ENCODE measurements around the gene QTRT2. TPM values are rescaled to one million over a fixed set of nuclear protein-coding genes. Genes with fewer than 3 reads are reported as not detected.

The QTRT2 gene
- total and polyA plus RNA-seq, 2 donors (not counting 1 experiment from before 2014, with no cell fraction given), result 8.8 to 13.5 TPM

GRCh38 chr3:114089675-114090074, 33.1 kb downstream of the QTRT2 start:
- Histone ChIP-seq H3K9me3 (ENCODE audit: control insufficient read depth, insufficient read depth, low read depth, low read length) (no peaks in the 10 kb centered on the region), H4K20me1 (ENCODE audit: control insufficient read depth, extremely low read depth, insufficient read depth, low read length) (no peaks in the 10 kb centered on the region), H3K27me3 (ENCODE audit: control insufficient read depth, insufficient read depth, low read length) (no peaks in the 10 kb centered on the region), H3K4me3 (replicated peaks in 1 of 4; ENCODE audit: control extremely low read depth in 1 of 4, insufficient read depth in 1 of 4, low read depth in 3 of 4, low read length in 4 of 4) (no peak overlapping the region), H3K79me2 (ENCODE audit: control insufficient read depth, insufficient read depth, low read length) (no peaks in the 10 kb centered on the region), H3K4me1 (ENCODE audit: control insufficient read depth, extremely low read depth, insufficient read depth, low read length) (no peaks in the 10 kb centered on the region), H3K4me2 (ENCODE audit: extremely low read depth, insufficient read depth, low read length) (no peak overlapping the region), H3K27ac (ENCODE audit: insufficient read depth, low read length) (no peak overlapping the region), H3K36me3 (ENCODE audit: control insufficient read depth, insufficient read depth, low read length) (peaks cover 2% of the 10 kb centered on the region), H3K9ac (ENCODE audit: insufficient read depth, low read length) (no peak overlapping the region), H2AFZ (ENCODE audit: low read length) (no peak overlapping the region)
- TF ChIP-seq CTCF (conservative IDR thresholded peaks at IDR 0.05 in 1 of 2, IDR thresholded peaks at IDR 0.05 in 1 of 2; ENCODE audit: low read depth in 1 of 2, low read length in 2 of 2), result no peak
- TF ChIP-seq EZH2 (IDR thresholded peaks at IDR 0.05; ENCODE audit: low read length, missing control alignments), result no peak
- DNase-seq (ENCODE audit: low read depth in 2 of 2), result no peak

- H3K36me3 ChIP-seq (ENCODE audit: control insufficient read depth, insufficient read depth, low read length), result no peaks in the 10 kb centered on the region
- no peak for TF ChIP-seq EZH2 (IDR thresholded peaks at IDR 0.05; ENCODE audit: low read length, missing control alignments)
- no peaks in the 10 kb centered on the region for H3K79me2 ChIP-seq (ENCODE audit: control insufficient read depth, insufficient read depth, low read length)
- H3K27ac ChIP-seq (ENCODE audit: insufficient read depth, low read length), result no peak overlapping the region
- H3K4me2 ChIP-seq (ENCODE audit: extremely low read depth, insufficient read depth, low read length), result peak overlapping the region; percentile 40
- H4K20me1 ChIP-seq (ENCODE audit: control insufficient read depth, extremely low read depth, insufficient read depth, low read length), result no peaks in the 10 kb centered on the region
- no peaks in the 10 kb centered on the region for H3K4me1 ChIP-seq (ENCODE audit: control insufficient read depth, extremely low read depth, insufficient read depth, low read length)
- peak in 1 of 2 donors; percentile 67 for DNase-seq (ENCODE audit: low read depth in 2 of 2)
- peak overlapping the region; percentile 73 for H2AFZ ChIP-seq (ENCODE audit: low read length)
- H3K4me3 ChIP-seq (replicated peaks in 1 of 4; ENCODE audit: control extremely low read depth in 1 of 4, insufficient read depth in 1 of 4, low read depth in 3 of 4, low read length in 4 of 4), result no peak overlapping the region
- H3K9me3 ChIP-seq (ENCODE audit: control insufficient read depth, insufficient read depth, low read depth, low read length), result no peaks in the 10 kb centered on the region
- no peaks in the 10 kb centered on the region for H3K27me3 ChIP-seq (ENCODE audit: control insufficient read depth, insufficient read depth, low read length)
- H3K9ac ChIP-seq (ENCODE audit: insufficient read depth, low read length), result no peak overlapping the region
Observed at GRCh38 chr3:114092151-114093015, 35.8 kb downstream of the QTRT2 start.

- H3K36me3 ChIP-seq (ENCODE audit: control insufficient read depth, insufficient read depth, low read length), result no peaks in the 10 kb centered on the region
- no peak overlapping the region for H3K27ac ChIP-seq (ENCODE audit: insufficient read depth, low read length)
- no peaks in the 10 kb centered on the region for H3K9me3 ChIP-seq (ENCODE audit: control insufficient read depth, insufficient read depth, low read depth, low read length)
- no peaks in the 10 kb centered on the region for H4K20me1 ChIP-seq (ENCODE audit: control insufficient read depth, extremely low read depth, insufficient read depth, low read length)
- H2AFZ ChIP-seq (ENCODE audit: low read length), result peak overlapping the region; percentile 73
- DNase-seq (ENCODE audit: low read depth in 2 of 2), result peak in 1 of 2 donors; percentile 27
- H3K4me3 ChIP-seq (replicated peaks in 1 of 4; ENCODE audit: control extremely low read depth in 1 of 4, insufficient read depth in 1 of 4, low read depth in 3 of 4, low read length in 4 of 4), result no peak overlapping the region
- H3K79me2 ChIP-seq (ENCODE audit: control insufficient read depth, insufficient read depth, low read length), result no peaks in the 10 kb centered on the region
- no peaks in the 10 kb centered on the region for H3K4me1 ChIP-seq (ENCODE audit: control insufficient read depth, extremely low read depth, insufficient read depth, low read length)
- H3K9ac ChIP-seq (ENCODE audit: insufficient read depth, low read length), result no peak overlapping the region
- H3K27me3 ChIP-seq (ENCODE audit: control insufficient read depth, insufficient read depth, low read length), result no peaks in the 10 kb centered on the region
- no peak for TF ChIP-seq EZH2 (IDR thresholded peaks at IDR 0.05; ENCODE audit: low read length, missing control alignments)
- peak overlapping the region; percentile 40 for H3K4me2 ChIP-seq (ENCODE audit: extremely low read depth, insufficient read depth, low read length)
Observed at GRCh38 chr3:114093016-114093380, 36.5 kb downstream of the QTRT2 start.

- H3K9ac ChIP-seq (ENCODE audit: insufficient read depth, low read length), result no peak overlapping the region
- TF ChIP-seq EZH2 (IDR thresholded peaks at IDR 0.05; ENCODE audit: low read length, missing control alignments) (no peak), CTCF (conservative IDR thresholded peaks at IDR 0.05 in 1 of 2, IDR thresholded peaks at IDR 0.05 in 1 of 2; ENCODE audit: low read depth in 1 of 2, low read length in 2 of 2) (no peak)
- no peaks in the 10 kb centered on the region for H3K79me2 ChIP-seq (ENCODE audit: control insufficient read depth, insufficient read depth, low read length)
- H3K9me3 ChIP-seq (ENCODE audit: control insufficient read depth, insufficient read depth, low read depth, low read length), result no peaks in the 10 kb centered on the region
- H3K27ac ChIP-seq (ENCODE audit: insufficient read depth, low read length), result no peak overlapping the region
- no peaks in the 10 kb centered on the region for H3K27me3 ChIP-seq (ENCODE audit: control insufficient read depth, insufficient read depth, low read length)
- H3K4me2 ChIP-seq (ENCODE audit: extremely low read depth, insufficient read depth, low read length), result no peak overlapping the region
- no peaks in the 10 kb centered on the region for H3K36me3 ChIP-seq (ENCODE audit: control insufficient read depth, insufficient read depth, low read length)
- no peak overlapping the region for H2AFZ ChIP-seq (ENCODE audit: low read length)
- no peaks in the 10 kb centered on the region for H4K20me1 ChIP-seq (ENCODE audit: control insufficient read depth, extremely low read depth, insufficient read depth, low read length)
- H3K4me1 ChIP-seq (ENCODE audit: control insufficient read depth, extremely low read depth, insufficient read depth, low read length), result no peaks in the 10 kb centered on the region
- H3K4me3 ChIP-seq (replicated peaks in 1 of 4; ENCODE audit: control extremely low read depth in 1 of 4, insufficient read depth in 1 of 4, low read depth in 3 of 4, low read length in 4 of 4), result no peak overlapping the region
- peak; percentile 76 to 85 for DNase-seq (ENCODE audit: low read depth in 2 of 2)
Observed at GRCh38 chr3:114093596-114093995, 37.1 kb downstream of the QTRT2 start.
